DOHH2 (cell line): ENCODE results near the gene IL19.

ENCODE experiments used
- H3F3A ChIP-seq: fragments of 200-600 bp; sonication (generic), shearing (Covaris generic); 2 replicates; pipeline ENCODE4 v1.6.0; 2016; ENCODE audit warnings: antibody characterized with exemption, mild to moderate bottlenecking; ENCODE audit not compliant: control insufficient read depth, insufficient read depth
- H3K27ac ChIP-seq: fragments of 200-600 bp; sonication (generic); 2 replicates; pipeline ENCODE4 v1.5.1; 2014; ENCODE audit warnings: low read depth, mild to moderate bottlenecking, low read length, moderate library complexity
- H3K27me3 ChIP-seq: fragments of 200-600 bp; sonication (generic); 2 replicates; pipeline ENCODE4 v1.6.1; 2014; ENCODE audit warnings: mild to moderate bottlenecking, low read length, mixed read lengths; ENCODE audit not compliant: control insufficient read depth
- H3K36me3 ChIP-seq: fragments of 200-600 bp; sonication (generic); 2 replicates; pipeline ENCODE4 v1.6.1; 2014; ENCODE audit warnings: mild to moderate bottlenecking, low read length, moderate library complexity, mixed read lengths; ENCODE audit not compliant: control insufficient read depth
- H3K4me1 ChIP-seq: fragments of 200-600 bp; sonication (generic); 2 replicates; pipeline ENCODE4 v1.6.1; 2014; ENCODE audit warnings: mild to moderate bottlenecking, low read length, mixed read lengths; ENCODE audit not compliant: control insufficient read depth
- H3K4me2 ChIP-seq: fragments of 200-600 bp; sonication (generic); 2 replicates; pipeline ENCODE4 v1.6.0; 2014; ENCODE audit warnings: mild to moderate bottlenecking, low read length, moderate library complexity
- H3K4me3 ChIP-seq: fragments of 200-600 bp; sonication (generic); 2 replicates; pipeline ENCODE4 v1.5.1; 2014; ENCODE audit warnings: mild to moderate bottlenecking, low read length, mixed read lengths
- H3K79me2 ChIP-seq: fragments of 200-600 bp; sonication (generic); 2 replicates; pipeline ENCODE4 v1.6.1; 2014; ENCODE audit warnings: mild to moderate bottlenecking, low read length, mixed read lengths; ENCODE audit not compliant: control insufficient read depth
- H3K9me2 ChIP-seq: fragments of 200-600 bp; sonication (generic); replicated peaks from 2 replicates; pipeline ENCODE4 v1.6.1; 2014; ENCODE audit warnings: mild to moderate bottlenecking, low read length, mixed read lengths; ENCODE audit not compliant: control insufficient read depth
- H3K9me3 ChIP-seq: fragments of 200-600 bp; sonication (generic); 2 replicates; pipeline ENCODE4 v1.6.1; 2014; ENCODE audit warnings: antibody characterized with exemption, low read length, mixed read lengths; ENCODE audit not compliant: control insufficient read depth, insufficient read depth
- H4K20me1 ChIP-seq: fragments of 200-600 bp; sonication (generic); 2 replicates; pipeline ENCODE4 v1.6.0; 2014; ENCODE audit warnings: low read depth, mild to moderate bottlenecking, antibody characterized with exemption, low read length, moderate library complexity; ENCODE audit not compliant: control insufficient read depth, insufficient read depth
- CTCF ChIP-seq: fragments of 200-600 bp; sonication (generic); IDR thresholded peaks from one replicate; pipeline ENCODE4 v1.5.1; 2014; ENCODE audit warnings: antibody characterized with exemption, mild to moderate bottlenecking, low read depth, low read length; ENCODE audit not compliant: poor library complexity, severe bottlenecking
- EZH2phosphoT487 ChIP-seq: fragments of 200-600 bp; sonication (generic); IDR thresholded peaks from 2 replicates; pipeline ENCODE4 v1.6.1; 2017; ENCODE audit warnings: borderline replicate concordance, mild to moderate bottlenecking, antibody characterized with exemption, low read length, moderate library complexity, mixed read lengths

Gene IL19

GRCh38 chr1:206842854-206843253 lies 72.3 kb downstream of the IL19 start:
- Histone ChIP-seq H3K4me2 (no peak overlapping the region), H3K4me1 (no peaks in the 10 kb centered on the region), H4K20me1 (no peaks in the 10 kb centered on the region), H3K27me3 (peaks cover 5% of the 10 kb centered on the region), H3K36me3 (no peaks in the 10 kb centered on the region), H3K27ac (no peak overlapping the region), H3K4me3 (no peak overlapping the region), H3K79me2 (no peaks in the 10 kb centered on the region), H3K9me2 (no peaks in the 10 kb centered on the region), H3K9me3 (no peaks in the 10 kb centered on the region), H3F3A (no peaks in the 10 kb centered on the region)
- no peak for TF ChIP-seq CTCF
- TF ChIP-seq EZH2phosphoT487: no peak

- no peak overlapping the region for H3K4me2 ChIP-seq
Observed at GRCh38 chr1:206843626-206844025, 73.1 kb downstream of the IL19 start.

GRCh38 chr1:206846487-206846886 lies 75.9 kb downstream of the IL19 start:
- H3K4me1 ChIP-seq: no peaks in the 10 kb centered on the region
- no peak overlapping the region for H3K27ac ChIP-seq
- no peak overlapping the region for H3K4me3 ChIP-seq
- no peaks in the 10 kb centered on the region for H3K79me2 ChIP-seq
- H3K4me2 ChIP-seq: no peak overlapping the region
- TF ChIP-seq CTCF: no peak
- TF ChIP-seq EZH2phosphoT487: no peak
- H4K20me1 ChIP-seq: no peaks in the 10 kb centered on the region
- no peaks in the 10 kb centered on the region for H3K9me3 ChIP-seq
- no peaks in the 10 kb centered on the region for H3K36me3 ChIP-seq
- H3K27me3 ChIP-seq: peaks cover 3% of the 10 kb centered on the region; the same call in 1 of the 2 replicates
- H3K9me2 ChIP-seq: no peaks in the 10 kb centered on the region
- H3F3A ChIP-seq: no peaks in the 10 kb centered on the region

More at GRCh38 chr1:206843626-206844025, 73.1 kb downstream of the IL19 start:
- no peaks in the 10 kb centered on the region for H3F3A ChIP-seq
- H3K27me3 ChIP-seq: peaks cover 5% of the 10 kb centered on the region
- no peak for TF ChIP-seq CTCF
- no peak for TF ChIP-seq EZH2phosphoT487
- H3K4me3 ChIP-seq: no peak overlapping the region
- no peaks in the 10 kb centered on the region for H3K4me1 ChIP-seq
- no peaks in the 10 kb centered on the region for H3K9me2 ChIP-seq
- no peaks in the 10 kb centered on the region for H3K36me3 ChIP-seq
- no peak overlapping the region for H3K27ac ChIP-seq
- no peaks in the 10 kb centered on the region for H3K9me3 ChIP-seq
- no peaks in the 10 kb centered on the region for H4K20me1 ChIP-seq
- no peaks in the 10 kb centered on the region for H3K79me2 ChIP-seq
